WI38 (cell line): ENCODE results near the gene DENND11.

ENCODE experiments used
- H3K4me3 ChIP-seq: 2 replicates; pipeline ENCODE4 v1.5.1; 2011; ENCODE audit warnings: low read depth, mild to moderate bottlenecking, control low read depth, low read length
- TF ChIP-seq, protein P1 (sequence below): IDR thresholded peaks from 2 replicates; pipeline ENCODE4 v1.5.1; 2012; ENCODE audit warnings: low read depth, mild to moderate bottlenecking, control low read depth, low read length

The DENND11 gene

DNA sequence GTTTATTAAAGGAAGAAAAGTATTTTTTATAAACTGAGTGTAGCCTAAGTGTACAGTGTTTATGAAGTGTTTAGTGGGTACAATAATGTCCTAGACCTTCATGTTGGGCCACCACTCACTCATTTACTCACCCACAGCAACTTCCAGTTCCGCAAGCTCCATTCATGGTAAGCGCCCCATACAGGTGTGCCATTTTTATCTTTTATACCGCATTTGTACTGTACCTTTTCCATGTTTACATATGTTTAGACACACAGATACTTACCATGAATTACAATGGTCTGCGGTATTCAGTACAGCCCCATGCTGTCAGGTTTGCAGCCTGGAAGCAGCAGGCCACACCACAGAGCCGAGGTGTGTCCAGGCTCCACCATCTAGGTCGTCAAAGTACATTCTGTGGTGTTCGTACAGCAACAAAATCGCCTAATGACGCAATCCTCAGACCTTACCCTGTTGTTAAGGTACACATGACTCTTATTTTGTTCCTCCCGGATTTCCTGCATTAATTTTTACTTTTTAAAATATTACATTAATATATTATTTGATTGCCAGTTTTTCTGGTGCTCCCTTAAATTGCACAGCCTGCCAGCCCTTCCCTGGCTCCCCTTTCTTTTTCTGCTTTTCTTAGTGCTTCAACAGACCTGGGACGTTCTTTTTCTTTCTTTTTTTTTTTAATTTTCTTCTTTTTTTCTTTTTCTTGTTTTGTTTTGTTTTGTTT is 35.3 kb upstream of the DENND11 start:
- H3K4me3 ChIP-seq: peak overlapping the region; percentile 70
- TF ChIP-seq, protein P1, sequence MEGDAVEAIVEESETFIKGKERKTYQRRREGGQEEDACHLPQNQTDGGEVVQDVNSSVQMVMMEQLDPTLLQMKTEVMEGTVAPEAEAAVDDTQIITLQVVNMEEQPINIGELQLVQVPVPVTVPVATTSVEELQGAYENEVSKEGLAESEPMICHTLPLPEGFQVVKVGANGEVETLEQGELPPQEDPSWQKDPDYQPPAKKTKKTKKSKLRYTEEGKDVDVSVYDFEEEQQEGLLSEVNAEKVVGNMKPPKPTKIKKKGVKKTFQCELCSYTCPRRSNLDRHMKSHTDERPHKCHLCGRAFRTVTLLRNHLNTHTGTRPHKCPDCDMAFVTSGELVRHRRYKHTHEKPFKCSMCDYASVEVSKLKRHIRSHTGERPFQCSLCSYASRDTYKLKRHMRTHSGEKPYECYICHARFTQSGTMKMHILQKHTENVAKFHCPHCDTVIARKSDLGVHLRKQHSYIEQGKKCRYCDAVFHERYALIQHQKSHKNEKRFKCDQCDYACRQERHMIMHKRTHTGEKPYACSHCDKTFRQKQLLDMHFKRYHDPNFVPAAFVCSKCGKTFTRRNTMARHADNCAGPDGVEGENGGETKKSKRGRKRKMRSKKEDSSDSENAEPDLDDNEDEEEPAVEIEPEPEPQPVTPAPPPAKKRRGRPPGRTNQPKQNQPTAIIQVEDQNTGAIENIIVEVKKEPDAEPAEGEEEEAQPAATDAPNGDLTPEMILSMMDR: no peak

DNA sequence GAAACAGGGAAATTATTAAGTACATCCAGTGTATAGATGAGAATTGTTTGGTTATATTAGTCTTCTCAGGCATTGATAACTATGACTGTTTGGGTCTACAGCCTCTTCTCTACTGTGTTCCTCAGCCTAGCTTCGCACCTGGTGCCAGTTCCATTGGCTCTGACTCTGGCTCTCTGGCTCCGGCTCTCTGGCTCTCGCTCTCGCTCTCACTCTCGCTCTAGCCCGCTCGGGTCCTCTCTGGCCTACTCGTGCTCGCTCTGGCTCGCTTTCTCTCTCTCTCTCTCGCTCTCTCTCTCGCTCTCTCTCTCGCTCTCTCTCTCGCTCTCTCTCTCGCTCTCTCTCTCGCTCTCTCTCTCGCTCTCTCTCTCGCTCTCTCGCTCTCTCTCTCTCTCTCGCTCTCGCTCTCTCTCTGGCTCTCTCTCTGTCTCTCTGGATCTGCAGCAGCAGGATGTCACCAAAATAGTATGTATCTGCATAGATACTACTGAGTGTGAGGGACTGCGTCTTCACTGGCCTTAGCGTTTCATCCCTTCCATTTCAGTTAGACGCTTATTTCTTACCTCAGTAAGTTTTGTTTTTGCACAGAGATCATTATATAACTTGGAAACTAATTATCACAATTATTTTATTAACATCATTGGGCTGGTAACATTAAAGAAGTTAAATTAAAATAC is 29.6 kb upstream of the DENND11 start:
- TF ChIP-seq, protein P1: no peak
- no peak overlapping the region for H3K4me3 ChIP-seq

DNA sequence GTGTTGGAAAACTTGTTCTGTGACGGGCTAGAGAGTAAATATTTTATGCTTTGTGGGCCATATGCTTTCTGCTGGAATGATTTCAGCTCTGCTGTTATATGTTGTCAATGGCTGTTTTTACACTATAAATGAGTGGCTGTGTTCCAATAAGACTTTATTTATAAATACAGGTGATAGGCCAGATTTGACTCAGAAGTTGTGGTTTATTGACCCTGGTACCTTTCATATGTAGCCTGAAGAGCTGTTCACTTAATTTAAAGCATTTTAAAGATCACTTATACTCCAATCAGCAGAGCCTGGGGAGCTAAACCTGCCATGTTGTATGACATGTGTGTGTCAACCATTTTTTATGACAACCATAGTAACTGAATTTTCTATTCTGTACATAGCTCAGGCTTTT is 27.1 kb upstream of the DENND11 start:
- H3K4me3 ChIP-seq: no peak overlapping the region

DNA sequence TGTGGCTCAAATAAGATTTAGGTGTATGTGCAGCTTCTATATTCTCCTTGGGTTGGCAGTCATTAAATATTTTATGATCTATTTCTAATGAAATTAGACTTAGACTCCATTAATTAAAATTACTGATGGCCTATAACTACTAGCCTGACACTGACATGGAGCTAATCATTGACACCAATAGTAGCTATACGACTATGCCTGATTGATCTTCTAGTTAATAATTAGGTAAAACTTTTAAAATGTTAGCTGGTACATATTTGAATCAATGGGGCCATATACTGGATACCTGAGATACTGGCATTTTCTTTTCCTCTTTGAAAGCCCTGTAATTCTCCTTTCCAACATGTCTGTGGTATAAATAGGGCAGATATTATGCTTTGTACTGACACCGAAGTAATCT is 20.6 kb upstream of the DENND11 start:
- H3K4me3 ChIP-seq: no peak overlapping the region
- TF ChIP-seq, protein P1: no peak

More for the DNA sequence above, 27.1 kb upstream of the DENND11 start:
- TF ChIP-seq, protein P1: no peak

DNA sequence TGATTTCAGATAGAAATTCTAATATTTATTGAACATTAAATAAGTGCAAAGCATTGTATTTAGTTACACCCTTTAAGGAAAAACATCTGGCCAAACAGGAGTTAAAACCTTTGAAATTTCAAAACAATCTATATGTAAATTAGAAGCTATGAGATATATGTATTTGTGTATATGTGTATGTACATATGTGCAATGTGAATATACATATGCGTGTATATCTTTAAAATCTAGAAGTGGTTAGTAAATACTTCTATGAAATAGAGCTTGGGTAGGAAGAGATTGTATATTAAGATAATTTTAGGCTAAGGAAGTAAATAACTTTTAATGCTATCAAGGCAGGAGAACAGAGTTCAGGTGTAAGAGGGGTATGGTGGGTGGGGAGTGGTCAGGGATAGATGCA is 15.5 kb upstream of the DENND11 start:
- TF ChIP-seq, protein P1: no peak

DNA sequence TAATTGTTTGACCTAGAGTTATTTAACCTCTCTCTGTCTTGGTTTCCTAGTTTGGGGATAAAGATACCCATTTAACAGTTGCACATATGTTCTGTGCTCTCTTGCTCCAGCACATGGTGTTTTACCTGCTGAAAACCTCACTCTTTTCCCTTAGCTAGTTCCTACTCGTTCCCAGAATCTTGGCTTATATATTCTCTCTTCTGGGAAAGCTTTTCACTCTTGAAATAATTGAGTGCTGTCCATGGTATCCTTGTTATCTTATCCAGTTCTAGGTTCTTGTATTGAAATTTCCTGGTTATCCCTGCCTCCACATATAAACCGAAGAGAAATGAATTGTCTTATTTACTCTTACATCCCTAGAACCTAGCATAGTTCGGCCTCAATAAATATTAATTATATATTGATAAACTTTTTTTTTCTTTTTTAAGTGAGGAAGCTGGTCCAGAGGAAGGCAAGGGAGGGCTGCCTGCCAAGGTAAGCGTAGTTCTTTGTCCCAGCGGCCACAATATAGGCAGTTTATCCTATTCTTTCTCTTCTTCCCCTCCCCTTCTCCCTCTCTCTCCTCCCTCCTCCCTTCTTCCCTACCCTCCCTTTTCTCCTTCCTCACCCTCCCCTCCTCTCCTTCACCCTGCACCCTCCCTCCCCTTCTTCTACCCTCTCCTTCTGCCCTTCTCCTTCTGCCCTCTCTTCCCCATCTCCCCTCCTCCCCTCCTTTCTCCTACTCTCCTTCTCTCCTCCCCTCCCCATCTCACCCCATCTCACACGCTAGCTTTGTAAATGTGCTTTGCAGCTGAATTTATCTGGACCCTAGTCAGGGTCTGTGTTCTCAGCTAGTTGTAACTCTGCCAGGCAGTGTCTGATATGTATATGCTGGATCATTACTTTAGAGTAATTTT is 14.1 kb upstream of the DENND11 start:
- TF ChIP-seq, protein P1: no peak
- no peak overlapping the region for H3K4me3 ChIP-seq

More for the DNA sequence above, 15.5 kb upstream of the DENND11 start:
- no peak overlapping the region for H3K4me3 ChIP-seq
